Memory B cell (primary cell): ENCODE data around the gene BPI.
"Not testable (repeated sequence)": the region's sequence is repeated elsewhere in the genome, so short reads cannot be mapped to it uniquely, and the experiment has no call there.

Experiments used
- ATAC-seq: fragments of 150-1000 bp; cut with Tn5 transposase; 2 replicates; pipeline ENCODE4 v1.10.0; 2021; ENCODE audit warnings: low read depth, mild to moderate bottlenecking, moderate library complexity
- DNase-seq, 2 donors: peaks; one replicate each; pipeline ENCODE4 v3.0.0; 2022; ENCODE audit warnings: low spot score in 2 of 2
- H3K27ac Mint-ChIP-seq: one replicate; pipeline ENCODE4 v1.8.0; 2022; ENCODE audit warnings: mild to moderate bottlenecking, moderate library complexity, mixed read lengths
- H3K27me3 Mint-ChIP-seq: one replicate; pipeline ENCODE4 v1.8.0; 2022; ENCODE audit warnings: mixed read lengths
- H3K36me3 Mint-ChIP-seq: one replicate; pipeline ENCODE4 v1.8.0; 2022; ENCODE audit warnings: mild to moderate bottlenecking, mixed read lengths
- H3K4me1 Mint-ChIP-seq: one replicate; pipeline ENCODE4 v1.8.0; 2022; ENCODE audit warnings: mixed read lengths
- H3K4me3 Mint-ChIP-seq: one replicate; pipeline ENCODE4 v1.8.0; 2022; ENCODE audit warnings: mild to moderate bottlenecking, moderate library complexity, mixed read lengths
- H3K9me3 Mint-ChIP-seq: one replicate; pipeline ENCODE4 v1.8.0; 2022; ENCODE audit warnings: mixed read lengths

Gene BPI

DNA sequence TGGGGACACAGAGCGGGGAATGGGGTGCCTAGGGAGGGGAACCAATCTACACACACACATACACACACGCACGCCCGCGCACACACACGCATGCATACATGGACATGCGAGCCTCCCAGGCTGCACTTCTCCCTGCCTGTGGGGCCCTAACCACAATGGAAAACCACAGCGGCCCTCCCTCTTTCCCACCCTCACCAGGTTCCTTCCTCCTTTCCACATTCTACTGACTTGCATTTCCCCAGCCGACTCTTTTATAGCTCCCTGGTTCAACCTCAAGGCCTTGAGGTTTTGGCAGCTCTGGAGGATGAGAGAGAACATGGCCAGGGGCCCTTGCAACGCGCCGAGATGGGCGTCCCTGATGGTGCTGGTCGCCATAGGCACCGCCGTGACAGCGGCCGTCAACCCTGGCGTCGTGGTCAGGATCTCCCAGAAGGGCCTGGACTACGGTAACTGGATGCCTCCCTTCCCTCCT, at the start of gene BPI:
TSS of gene BPI (plus strand) at position 249 of the 472 bp plus-strand sequence. CDS start at position 317, 68 bp downstream.
- ATAC-seq = no peak
- Mint-ChIP-seq H3K9me3 (no peaks in the 10 kb centered on the region), H3K36me3 (no peaks in the 10 kb centered on the region), H3K27me3 (peaks cover 34% of the 10 kb centered on the region), H3K27ac (no peak within 1 kb of the TSS), H3K4me3 (no peak within 1 kb of the TSS), H3K4me1 (peaks cover 4% of the 10 kb centered on the region)
- no peak for DNase-seq

DNA sequence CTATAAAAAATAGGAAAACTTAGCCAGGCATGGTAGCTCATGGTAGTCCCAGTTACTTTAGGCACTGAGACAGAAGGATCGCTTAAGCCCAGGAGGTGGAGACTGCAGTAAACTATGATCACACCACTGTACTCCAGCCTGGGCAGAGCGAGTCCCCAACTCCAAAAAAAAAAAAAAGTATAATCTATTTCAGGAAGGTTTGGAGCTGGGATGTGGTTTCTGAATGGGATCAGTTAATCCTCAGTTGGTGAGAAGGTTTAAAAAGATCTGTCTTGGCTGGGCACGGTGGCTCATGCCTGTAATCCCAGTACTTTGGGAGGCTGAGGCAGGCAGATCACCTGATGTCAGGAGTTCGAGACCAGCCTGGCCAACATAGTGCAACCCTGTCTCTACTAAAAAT, 49.3 kb upstream of the BPI start:
- DNase-seq, H3K4me1 Mint-ChIP-seq, H3K9me3 Mint-ChIP-seq, H3K27ac Mint-ChIP-seq, H3K36me3 Mint-ChIP-seq, H3K4me3 Mint-ChIP-seq, ATAC-seq: not testable (repeated sequence)
- peaks cover 21% of the 10 kb centered on the region for H3K27me3 Mint-ChIP-seq

DNA sequence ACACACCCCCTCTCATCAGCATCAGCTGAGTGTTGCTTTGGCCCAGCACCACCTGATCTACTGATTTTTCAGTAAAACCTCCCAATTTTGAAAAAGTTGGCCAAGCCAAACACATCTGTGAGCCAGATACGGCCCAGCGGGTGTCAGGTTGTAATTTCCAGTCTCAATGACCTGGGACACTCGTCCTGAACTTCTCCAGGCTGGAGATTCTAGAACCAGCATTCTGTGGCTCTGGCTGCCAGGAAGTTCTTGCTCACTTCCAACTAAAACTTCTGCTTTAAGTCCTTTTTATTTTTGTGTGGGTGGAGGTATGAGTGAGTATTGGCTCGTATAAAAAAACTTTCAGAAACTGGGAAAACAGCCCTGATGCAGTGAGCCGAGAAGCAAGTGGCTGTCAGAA, 48.6 kb upstream of the BPI start:
- Mint-ChIP-seq H3K36me3 (no peaks in the 10 kb centered on the region), H3K9me3 (no peaks in the 10 kb centered on the region), H3K4me3 (no peak overlapping the region), H3K27me3 (peaks cover 27% of the 10 kb centered on the region), H3K27ac (no peak overlapping the region), H3K4me1 (peaks cover 4% of the 10 kb centered on the region)
- ATAC-seq (no peak), DNase-seq (no peak)

DNA sequence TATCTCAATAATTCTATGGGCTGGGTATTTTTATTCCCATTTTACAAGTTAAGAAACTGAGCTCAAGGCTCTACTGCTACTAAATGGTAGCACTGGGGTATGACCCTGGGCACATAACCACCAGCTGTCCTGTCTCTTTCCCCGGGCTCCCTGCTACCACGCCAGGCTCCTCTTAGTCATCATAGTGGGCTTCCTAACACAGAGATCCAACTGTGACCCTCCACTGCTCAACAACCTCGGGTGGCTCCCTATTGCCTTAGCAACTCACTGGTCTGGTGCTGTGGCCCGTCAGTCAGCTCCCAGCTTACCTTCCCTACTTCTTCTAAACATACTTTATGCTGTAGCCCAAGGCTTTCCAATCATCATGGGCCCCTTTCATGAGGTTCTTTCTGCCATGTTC, 47.9 kb upstream of the BPI start:
- H3K4me1 Mint-ChIP-seq = peaks cover 3% of the 10 kb centered on the region
- H3K27me3 Mint-ChIP-seq = peaks cover 27% of the 10 kb centered on the region
- H3K9me3 Mint-ChIP-seq = no peaks in the 10 kb centered on the region
- no peak overlapping the region for H3K27ac Mint-ChIP-seq
- H3K36me3 Mint-ChIP-seq = no peaks in the 10 kb centered on the region
- no peak for DNase-seq
- no peak for ATAC-seq
- no peak overlapping the region for H3K4me3 Mint-ChIP-seq

DNA sequence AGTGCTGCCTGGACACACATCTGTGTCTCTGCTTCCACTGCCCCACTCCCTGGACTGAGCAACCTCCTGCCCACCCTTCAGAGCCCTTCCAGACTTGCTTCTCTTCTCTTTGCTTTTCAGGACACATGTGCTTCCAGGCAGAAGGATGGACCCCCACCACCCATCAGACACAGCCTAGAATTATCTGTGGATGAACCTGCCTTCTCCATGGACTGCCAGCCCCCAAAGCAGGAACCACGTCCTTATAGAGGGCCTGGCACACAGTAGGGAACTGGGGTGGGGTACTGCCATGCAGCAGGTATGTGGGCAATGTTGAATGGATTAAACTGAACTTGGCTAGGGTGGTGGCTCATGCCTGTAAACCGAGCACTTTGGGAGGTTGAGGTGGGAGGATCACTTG, 47.0 kb upstream of the BPI start:
- Mint-ChIP-seq H3K36me3 (no peaks in the 10 kb centered on the region), H3K27ac (no peak overlapping the region), H3K4me1 (peaks cover 4% of the 10 kb centered on the region), H3K9me3 (no peaks in the 10 kb centered on the region), H3K27me3 (peaks cover 34% of the 10 kb centered on the region), H3K4me3 (no peak overlapping the region)
- no peak for DNase-seq
- no peak for ATAC-seq

DNA sequence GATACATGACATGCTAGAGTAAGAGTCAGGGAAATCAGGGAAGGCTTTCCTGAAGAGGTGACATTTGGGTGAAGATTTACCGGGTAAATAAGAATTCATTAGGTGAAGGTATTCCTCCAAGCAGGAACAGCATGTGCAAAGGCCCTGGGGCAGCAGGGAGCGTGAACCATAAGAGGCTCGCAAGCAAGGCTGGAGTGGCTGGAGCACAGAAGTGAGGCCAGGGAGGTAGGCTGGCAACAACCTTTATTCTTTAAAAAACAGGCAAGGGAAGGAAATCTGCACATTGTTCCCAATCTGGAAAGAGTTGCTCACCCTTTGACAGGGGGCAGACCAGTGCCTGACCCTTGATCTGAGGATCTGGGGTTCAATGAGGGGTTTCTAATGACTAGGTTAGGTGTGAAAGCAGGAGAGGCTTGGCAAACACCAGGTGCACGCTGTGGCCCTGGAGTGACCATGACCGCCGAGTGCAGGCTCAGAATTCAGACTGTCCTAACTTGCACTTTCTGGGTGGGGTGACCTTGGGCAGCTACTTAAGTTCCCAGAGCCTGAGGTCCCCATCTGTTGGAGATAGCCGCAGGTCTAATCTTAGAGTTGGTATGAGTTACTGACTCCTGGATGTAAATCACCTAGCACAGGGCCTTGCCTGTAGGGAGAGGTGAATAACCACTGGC, 45.3 kb upstream of the BPI start:
- peaks cover 32% of the 10 kb centered on the region for H3K27me3 Mint-ChIP-seq
- H3K36me3 Mint-ChIP-seq = no peaks in the 10 kb centered on the region
- H3K27ac Mint-ChIP-seq = no peak overlapping the region
- peaks cover 4% of the 10 kb centered on the region for H3K4me1 Mint-ChIP-seq
- no peaks in the 10 kb centered on the region for H3K9me3 Mint-ChIP-seq
- no peak overlapping the region for H3K4me3 Mint-ChIP-seq
- DNase-seq = no peak
- no peak for ATAC-seq

DNA sequence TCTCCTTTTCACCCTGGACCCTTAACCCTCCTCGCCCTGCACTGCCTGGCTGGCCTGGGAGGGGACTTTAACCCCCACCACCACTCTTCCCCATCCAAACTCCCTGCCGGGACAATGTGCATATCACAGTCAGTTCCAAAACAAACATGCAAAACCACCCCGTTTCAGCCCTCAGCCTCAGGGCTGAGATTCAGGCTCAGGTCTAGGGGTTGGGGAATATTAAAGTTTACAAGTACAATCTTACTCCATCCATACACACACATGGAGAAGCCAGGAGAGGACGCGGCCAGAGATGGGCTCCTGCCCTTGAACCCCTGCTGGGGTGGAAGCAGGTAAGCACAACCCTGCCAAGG, 44.0 kb upstream of the BPI start:
- Mint-ChIP-seq H3K4me1 (peaks cover 4% of the 10 kb centered on the region), H3K9me3 (no peaks in the 10 kb centered on the region), H3K27me3 (peaks cover 34% of the 10 kb centered on the region), H3K36me3 (no peaks in the 10 kb centered on the region), H3K4me3 (no peak overlapping the region), H3K27ac (no peak overlapping the region)
- DNase-seq (no peak), ATAC-seq (no peak)

DNA sequence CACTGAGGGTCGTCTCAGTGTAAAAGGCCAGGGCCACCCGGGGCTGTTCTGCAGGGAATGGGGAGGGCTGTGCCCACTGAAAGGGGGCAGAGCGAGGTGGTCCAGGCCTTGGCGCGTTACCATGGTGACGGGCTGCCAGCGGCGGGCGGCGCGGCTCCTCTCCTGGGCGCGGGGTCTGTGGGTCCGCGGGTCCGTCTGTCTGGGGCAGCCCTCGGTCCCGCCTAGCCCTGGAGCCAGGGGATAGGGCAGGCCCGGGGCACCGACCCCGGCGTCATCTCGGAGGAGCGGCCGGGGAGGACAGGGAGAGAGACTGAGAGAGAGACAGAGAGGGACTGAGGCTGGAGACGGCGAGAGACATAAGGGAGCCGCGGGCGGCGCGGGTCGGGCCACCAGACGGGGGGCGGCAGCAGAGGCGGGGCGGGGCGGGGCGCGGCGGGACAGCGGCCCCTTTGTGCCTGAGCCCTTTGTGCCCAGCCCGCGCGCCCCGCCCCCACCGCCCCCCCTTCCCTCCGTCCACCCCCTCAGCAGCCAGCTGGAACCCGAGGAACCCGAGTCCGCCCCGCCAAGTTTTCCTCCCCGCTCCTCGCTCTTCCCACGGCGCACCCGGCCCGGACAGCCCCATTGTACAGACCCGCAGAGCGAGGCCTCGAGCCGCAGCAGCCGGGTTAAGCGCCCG, 43.4 kb upstream of the BPI start, which contains the start of gene KIAA1755:
TSS of gene KIAA1755 (minus strand) at position 358 of the 676 bp plus-strand sequence. CDS start at position 123, 235 bp downstream.
- peaks cover 1% of the 10 kb centered on the region for H3K9me3 Mint-ChIP-seq
- no peak for ATAC-seq
- peaks cover 34% of the 10 kb centered on the region for H3K27me3 Mint-ChIP-seq
- no peaks in the 10 kb centered on the region for H3K36me3 Mint-ChIP-seq
- peaks cover 4% of the 10 kb centered on the region for H3K4me1 Mint-ChIP-seq
- H3K4me3 Mint-ChIP-seq = no peak within 1 kb of the TSS
- no peak within 1 kb of the TSS for H3K27ac Mint-ChIP-seq
- DNase-seq = no peak

DNA sequence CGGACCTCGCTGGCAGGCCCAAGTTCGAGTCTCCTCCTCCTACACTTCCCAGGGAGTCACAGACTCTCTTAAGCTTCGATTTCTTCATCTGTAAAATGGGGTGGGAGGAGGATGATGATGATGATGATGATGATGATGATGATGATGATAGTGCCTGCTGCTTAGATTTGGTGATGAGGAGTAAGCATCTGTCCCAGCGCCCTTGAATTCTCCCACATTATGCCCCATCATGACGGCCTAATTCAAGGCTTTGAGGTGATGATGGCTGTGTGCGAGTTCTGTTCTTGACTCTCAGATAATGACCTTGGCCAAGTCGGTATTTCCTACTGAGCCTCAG, 42.9 kb upstream of the BPI start:
- DNase-seq (no peak), ATAC-seq (no peak)
- Mint-ChIP-seq H3K27me3 (peaks cover 36% of the 10 kb centered on the region), H3K4me3 (no peak overlapping the region), H3K4me1 (peaks cover 4% of the 10 kb centered on the region), H3K9me3 (peaks cover 3% of the 10 kb centered on the region), H3K36me3 (no peaks in the 10 kb centered on the region), H3K27ac (no peak overlapping the region)

DNA sequence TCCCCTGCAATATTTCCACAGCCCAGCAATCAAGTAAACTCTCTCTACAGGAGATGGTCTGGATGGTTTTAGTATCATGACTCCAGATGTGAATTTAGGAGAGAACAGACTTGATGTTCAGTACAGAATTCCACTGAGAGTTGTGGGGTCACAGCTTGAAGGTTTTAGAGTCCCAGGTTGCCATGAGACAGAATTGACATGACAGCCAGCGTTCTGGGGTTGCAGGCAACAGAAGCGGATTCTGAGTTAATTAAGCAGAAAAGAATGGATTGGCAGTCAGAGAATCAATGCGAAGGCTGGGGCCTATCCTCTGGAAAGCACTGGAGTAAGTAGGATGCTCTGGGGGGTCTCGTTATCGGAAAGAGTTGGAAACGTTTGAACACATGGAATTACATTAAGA, 41.0 kb upstream of the BPI start:
- no peaks in the 10 kb centered on the region for H3K36me3 Mint-ChIP-seq
- H3K9me3 Mint-ChIP-seq = peaks cover 3% of the 10 kb centered on the region
- no peak for DNase-seq
- peaks cover 36% of the 10 kb centered on the region for H3K27me3 Mint-ChIP-seq
- no peak for ATAC-seq
- H3K27ac Mint-ChIP-seq = no peak overlapping the region
- peaks cover 4% of the 10 kb centered on the region for H3K4me1 Mint-ChIP-seq
- no peak overlapping the region for H3K4me3 Mint-ChIP-seq

DNA sequence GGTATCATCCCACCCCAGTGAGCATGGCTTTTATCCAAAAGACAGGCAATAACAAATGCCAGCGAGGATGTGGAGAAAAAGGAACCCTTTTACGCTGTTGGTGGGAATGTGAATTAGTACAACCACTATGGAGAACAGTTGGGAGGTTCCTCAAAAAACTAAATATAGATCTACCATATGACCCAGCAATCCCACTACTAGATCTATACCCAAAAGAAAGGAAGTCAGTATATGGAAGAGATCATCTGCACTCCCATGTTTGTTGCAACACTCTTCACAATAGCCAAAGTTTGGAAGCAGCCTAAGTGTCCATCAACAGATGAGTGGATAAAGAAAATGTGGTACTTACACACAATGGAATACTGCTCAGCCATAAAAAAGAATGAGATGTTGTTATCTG, 37.5 kb upstream of the BPI start:
- no peak overlapping the region for H3K27ac Mint-ChIP-seq
- peaks cover 25% of the 10 kb centered on the region for H3K27me3 Mint-ChIP-seq
- H3K4me3 Mint-ChIP-seq = no peak overlapping the region
- H3K4me1 Mint-ChIP-seq = no peaks in the 10 kb centered on the region
- no peak for DNase-seq
- H3K36me3 Mint-ChIP-seq = no peaks in the 10 kb centered on the region
- no peak for ATAC-seq
- peaks cover 3% of the 10 kb centered on the region for H3K9me3 Mint-ChIP-seq

DNA sequence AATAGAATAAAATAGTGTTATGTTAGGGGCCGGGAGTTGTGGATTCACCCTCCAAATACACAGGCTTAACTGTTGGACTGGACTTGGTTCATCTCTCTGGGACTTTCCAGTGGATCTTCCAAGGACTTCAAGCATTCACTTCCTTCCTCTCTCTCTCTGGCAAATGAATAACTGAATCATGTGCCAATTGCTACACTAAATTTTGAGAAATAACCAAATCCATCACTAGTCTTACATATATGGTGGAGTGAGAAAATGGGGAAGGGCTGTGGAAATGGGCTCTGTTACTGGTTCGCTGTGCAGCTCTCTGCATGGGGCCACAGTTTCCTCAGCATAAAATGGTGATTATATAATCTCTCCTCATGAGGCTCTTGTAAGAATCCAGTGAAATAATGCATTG, 36.7 kb upstream of the BPI start:
- H3K9me3 Mint-ChIP-seq = peaks cover 3% of the 10 kb centered on the region
- H3K27ac Mint-ChIP-seq = no peak overlapping the region
- no peak for DNase-seq
- ATAC-seq = no peak
- no peaks in the 10 kb centered on the region for H3K36me3 Mint-ChIP-seq
- no peak overlapping the region for H3K4me3 Mint-ChIP-seq
- H3K27me3 Mint-ChIP-seq = peaks cover 22% of the 10 kb centered on the region
- H3K4me1 Mint-ChIP-seq = no peaks in the 10 kb centered on the region

DNA sequence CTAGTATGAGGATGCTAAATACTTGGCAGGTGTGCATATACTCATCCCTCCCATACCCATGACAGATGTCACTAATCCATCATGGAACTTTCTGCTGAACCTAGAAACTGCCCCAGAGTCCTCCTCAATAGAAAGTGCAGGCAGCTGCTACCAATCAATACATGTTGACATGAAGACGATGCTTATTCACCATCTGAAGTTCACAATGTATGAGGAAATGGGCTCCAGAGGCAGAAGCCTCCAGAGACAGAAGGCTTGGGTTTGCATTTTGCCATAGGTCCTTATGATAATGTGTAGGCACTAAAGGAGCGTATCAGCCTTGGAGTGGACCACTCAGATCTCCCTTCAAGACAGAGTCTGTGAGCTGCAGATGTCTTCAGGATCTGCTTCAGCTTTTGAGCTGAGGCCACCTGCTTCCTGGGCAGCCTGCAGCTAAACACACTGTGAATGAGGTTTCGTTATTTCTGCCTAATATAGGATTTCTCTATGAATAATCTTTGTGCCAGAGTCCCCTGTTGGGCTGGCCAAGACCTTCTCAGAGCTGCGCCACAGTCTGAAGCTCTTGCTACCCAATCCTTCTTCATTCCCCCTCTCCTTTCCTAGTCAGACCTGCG, 35.9 kb upstream of the BPI start:
- Mint-ChIP-seq H3K36me3 (no peaks in the 10 kb centered on the region), H3K9me3 (peaks cover 3% of the 10 kb centered on the region), H3K4me3 (no peak overlapping the region), H3K27ac (no peak overlapping the region), H3K27me3 (peaks cover 21% of the 10 kb centered on the region), H3K4me1 (no peaks in the 10 kb centered on the region)
- DNase-seq (no peak), ATAC-seq (no peak)

DNA sequence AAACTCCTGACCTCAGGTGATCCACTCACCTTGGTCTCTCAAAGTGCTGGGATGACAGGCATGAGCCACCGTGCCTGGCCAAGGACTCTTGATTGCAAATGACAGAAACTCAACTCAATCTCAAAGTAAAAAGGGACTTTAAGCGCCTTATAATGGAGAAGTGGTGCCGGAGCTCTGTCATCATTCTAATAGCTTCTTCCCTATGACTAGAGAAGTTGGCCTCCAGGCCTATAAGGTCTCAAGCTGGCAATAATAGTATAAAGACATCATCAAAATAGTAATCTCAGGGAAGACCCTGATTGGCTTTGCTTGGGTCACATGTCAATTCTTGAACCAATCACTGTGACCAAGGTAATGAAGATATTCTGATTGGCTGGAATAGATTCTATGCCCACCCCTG, 34.9 kb upstream of the BPI start:
- Mint-ChIP-seq H3K27ac (no peak overlapping the region), H3K27me3 (peaks cover 21% of the 10 kb centered on the region), H3K9me3 (peaks cover 3% of the 10 kb centered on the region), H3K36me3 (no peaks in the 10 kb centered on the region), H3K4me1 (no peaks in the 10 kb centered on the region), H3K4me3 (no peak overlapping the region)
- no peak for DNase-seq
- no peak for ATAC-seq
